ENCODE measurements around the gene RNASE4.

DNA sequence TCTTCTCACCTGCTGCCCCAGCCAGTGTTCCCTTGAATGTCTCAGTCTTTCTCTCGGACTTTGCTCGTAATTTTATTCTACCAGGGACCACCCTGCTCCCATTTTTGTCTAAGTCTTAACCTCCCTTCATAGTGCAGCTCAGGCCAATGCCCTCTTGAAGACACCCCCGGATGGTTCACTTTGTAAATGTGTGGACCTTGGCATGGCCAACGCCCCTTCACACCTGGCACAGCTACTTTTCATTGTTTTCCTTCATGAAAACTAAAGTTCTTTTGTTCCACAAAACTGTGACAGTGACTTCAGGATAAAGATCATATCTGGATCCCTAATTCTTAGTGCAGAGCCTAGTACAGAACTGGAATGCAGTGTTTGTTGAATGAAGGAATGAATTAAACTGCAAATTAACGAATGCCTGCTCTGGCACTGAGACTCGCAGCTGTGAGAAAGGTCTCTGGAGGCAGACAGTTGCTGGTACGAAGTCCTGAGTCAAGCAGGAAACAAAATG is 3.5 kb upstream of the RNASE4 start:
- TF ChIP-seq CTCF (optimal IDR thresholded peaks at IDR 0.05 in 1 of 3, IDR thresholded peaks at IDR 0.05 in 1 of 3, conservative IDR thresholded peaks at IDR 0.05 in 1 of 3; ENCODE audit: extremely low read depth in 1 of 3, insufficient read depth in 2 of 3, low read length in 3 of 3), result no peak
- TF ChIP-seq EZH2 (IDR thresholded peaks at IDR 0.05; ENCODE audit: low read length), result no peak
